GM18873 (cell line): Measurements from ENCODE around the gene TMED10.
"Not testable (repeated sequence)": the region's sequence is repeated elsewhere in the genome, so short reads cannot be mapped to it uniquely, and the experiment has no call there.

Experiments used
- ATAC-seq: cut with Tn5 transposase; IDR thresholded peaks from one replicate; pipeline ENCODE4 v1.9.1; 2021; ENCODE audit warnings: mild to moderate bottlenecking, moderate library complexity, moderate number of reproducible peaks; ENCODE audit not compliant: unreplicated experiment, low FRiP score

Gene TMED10

DNA sequence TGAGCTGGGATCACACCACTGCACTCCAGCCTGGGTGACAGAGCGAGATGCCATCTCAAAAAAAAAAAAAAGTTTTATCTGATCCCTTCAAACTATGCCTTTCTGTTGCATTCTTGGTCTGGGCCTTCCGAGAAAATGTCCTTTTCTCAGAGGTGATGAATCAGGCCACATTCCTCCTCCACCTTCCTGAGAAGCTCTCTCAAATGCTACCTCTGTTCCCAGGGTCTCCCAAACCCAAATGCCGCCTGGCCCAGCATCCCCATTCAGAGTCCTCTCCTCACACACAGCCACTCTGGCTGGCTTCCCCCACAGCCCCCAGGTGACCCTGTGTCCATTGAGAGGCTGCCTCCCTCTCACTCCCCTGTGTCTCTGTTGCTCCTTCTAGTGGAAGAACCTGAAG is 19.7 kb upstream of the TMED10 start:
- no peak for ATAC-seq

DNA sequence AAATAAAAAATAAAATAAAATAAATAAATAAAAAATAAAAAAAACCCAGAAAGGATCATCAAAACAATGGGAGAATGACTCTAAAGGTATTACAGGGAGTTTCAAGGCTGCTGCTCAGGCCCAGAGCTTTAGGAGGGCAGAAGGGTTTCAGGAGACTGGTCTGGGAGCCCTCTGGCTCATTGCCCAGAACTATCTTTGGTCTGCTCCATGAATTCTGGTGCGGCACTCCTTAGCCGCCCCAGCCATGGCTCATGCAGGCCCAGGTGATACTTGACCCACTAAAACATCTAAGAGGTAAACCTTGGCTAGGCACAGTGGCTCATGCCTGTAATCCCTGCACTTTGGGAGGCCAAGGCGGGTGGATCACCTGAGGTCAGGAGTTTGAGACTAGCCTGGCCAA is 14.7 kb upstream of the TMED10 start:
- ATAC-seq = no peak

DNA sequence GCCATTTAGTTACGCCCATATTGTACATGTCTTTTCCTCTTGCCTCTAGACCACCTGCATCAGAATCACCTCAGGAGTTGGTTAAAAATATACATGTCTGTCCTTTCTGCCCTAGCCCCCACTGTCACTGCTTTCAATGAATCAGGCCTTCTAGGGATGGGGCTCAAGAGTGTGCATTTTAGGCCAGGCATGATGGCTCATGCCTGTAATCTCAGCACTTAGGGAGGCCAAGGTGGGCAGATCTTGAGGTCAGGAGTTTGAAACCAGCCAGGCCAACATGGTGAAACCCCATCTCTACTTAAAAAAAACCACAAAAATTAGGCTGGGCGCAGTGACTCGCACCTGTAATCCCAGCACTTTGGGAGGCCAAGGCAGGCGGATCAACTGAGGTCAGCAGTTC is 13.6 kb upstream of the TMED10 start:
- no peak for ATAC-seq

DNA sequence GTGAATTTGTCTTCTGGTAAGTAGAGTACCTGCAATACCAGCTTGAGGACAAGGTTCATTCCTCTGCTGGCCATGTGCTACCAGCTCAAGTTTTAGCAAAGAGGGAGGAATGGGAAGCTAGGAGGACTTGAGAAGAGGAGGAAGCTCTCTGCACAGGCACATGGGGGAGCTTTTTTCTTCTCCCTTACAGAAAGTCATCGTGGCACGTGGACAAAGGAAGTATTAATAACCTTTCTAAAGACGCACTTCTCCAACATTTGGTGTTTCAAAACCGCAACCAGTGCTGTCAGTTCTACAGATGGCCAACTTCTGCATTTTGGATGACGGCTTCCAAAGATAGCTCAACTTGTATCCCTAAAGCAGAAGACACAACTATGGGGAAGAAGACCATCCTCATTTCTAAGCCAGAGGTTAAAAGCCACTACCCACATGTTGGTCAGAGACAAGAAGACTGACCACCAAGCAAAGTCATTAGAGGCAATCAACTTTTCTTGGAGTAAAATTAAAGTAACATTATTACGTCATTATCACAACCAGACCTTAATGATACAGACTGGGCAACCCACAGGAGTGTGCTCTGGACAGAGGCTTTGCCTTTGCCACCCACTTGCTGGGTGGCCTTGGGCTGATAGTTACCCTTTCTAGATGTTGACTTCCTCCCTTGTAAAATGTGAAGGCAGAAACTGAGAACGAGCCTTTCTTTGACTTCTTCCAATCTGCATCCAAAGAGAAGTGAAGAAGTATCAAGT is 12.3 kb upstream of the TMED10 start:
- ATAC-seq = no peak

DNA sequence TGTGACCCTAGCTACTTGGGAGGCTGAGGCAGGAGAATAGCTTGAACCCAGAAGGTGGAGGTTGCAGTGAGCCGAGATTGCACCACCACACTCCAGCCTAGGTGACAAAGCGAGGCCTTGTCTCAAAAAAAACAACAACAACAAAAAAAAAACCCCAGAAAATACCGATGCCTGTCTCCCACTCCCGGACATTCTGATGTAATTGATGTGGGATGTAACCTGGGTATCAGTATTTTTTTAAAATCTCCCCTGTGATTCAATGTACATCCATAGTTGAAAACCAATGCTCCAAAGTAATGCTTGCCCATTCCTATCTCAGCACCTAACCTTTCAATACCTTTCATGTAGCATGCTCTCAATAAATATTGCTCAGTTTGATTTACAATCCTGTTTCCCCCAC is 11.7 kb upstream of the TMED10 start:
- ATAC-seq = no peak

DNA sequence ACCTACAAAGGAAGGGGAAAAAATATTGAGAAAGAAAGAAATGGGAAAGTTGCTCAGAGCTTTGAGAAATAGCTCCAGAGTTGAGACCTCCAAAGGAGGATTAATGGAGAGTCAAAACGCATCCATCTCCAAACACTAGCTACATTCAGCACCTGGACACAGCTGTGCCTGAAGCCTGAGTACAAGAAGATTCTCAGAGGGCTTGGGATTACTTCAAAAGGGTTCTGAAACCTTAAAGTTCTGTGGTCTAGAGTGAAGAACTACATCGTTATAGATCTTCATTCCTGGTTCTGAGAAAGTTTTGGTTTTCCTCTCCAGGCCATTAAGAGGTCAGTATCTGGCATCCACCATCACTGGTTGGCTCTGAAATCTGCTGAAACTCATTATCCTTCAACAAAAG is 10.5 kb upstream of the TMED10 start:
- ATAC-seq = no peak

DNA sequence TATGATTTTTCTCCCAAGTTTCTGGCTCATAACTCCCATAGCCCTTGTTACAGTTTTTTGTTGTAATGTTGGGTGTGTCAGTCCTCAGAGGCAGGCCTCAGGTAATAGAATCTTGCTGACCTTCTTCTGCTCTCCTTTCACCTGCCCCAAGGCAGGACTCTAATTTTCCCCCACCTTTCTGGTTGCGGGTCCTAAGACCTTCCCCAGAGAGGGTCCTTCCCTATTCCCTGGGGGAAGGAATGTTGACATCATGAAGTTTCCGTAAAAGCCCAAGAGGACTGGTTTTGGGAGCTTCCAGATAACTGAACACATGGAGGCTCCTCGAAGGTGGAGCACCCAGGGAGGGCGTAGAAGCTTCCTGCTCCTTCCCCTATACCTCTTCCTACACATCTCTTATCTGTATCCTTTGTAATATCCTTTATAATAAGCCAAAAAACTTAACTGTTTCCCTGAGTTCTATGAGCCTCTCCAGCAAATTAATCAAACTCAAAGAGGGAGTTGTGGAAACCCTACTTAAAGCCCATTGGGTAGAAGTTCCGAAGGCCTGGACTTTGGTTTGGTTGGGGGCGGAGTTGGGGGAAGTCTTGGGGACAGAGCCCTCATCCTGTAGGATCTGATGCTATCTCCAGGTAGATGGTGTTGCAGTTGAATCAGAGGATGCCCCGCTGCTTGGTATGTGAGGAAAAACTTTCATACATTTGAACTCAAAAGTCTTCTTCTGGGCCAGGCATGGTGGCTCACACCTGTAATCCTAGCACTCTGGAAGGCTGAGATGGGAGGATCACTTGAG is 9.0 kb upstream of the TMED10 start:
- ATAC-seq = no peak

DNA sequence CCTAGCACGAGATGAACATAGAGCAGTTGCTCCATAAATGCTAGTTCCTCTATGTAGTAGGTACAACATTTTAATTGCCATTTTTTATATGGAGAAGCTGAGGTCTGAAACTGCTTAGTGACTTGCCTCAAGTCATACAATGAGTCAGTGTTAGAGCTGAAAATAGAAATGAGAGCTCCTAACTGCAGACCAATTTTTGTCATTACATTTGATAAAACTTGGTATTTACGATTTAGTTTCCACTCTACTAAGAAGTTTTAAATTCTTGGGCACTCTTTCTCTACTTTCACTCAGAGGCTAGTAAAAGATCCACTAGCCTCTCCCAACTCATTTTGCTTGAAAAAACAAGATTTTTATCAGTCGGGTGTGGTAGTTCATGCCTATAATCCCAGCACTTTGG is 8.1 kb upstream of the TMED10 start:
- ATAC-seq = no peak

DNA sequence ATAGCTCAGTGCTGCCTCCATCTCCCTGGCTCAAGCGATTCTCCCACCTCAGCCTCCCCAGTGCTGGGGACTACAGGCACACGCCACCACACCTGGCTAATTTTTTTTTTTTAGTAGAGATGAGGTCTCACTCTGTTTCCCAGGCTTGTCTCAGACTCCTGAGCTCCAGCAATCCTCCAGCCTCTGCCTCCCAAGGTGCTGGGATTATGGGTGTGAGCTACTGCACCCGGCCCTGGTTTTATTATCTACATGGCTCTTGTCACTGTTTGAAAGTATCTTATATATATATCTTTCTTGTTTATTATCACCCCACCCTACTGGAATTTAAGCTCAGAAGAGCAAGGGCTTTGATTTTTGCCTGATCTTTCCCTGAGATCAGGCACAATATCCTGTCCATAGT is 7.6 kb upstream of the TMED10 start:
- no peak for ATAC-seq

DNA sequence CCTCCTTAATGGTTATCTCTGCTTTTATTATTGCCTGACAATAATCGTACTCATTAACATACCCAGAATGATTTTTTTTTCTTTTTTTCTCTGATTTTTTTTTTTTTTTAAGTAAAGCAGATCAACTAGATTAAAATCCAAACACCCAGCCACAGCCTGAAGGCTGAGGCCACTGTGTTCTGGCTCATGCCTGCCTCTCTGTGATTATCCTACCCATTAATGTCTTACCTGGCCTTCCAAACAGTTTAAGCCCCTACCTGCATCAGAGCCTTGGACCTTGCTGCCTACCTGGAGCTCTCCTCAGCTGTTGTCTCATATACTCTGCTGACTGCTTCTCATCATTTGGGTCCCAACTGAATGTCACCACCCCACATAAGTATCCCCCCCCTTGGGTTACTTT is 6.8 kb upstream of the TMED10 start:
- no peak for ATAC-seq

DNA sequence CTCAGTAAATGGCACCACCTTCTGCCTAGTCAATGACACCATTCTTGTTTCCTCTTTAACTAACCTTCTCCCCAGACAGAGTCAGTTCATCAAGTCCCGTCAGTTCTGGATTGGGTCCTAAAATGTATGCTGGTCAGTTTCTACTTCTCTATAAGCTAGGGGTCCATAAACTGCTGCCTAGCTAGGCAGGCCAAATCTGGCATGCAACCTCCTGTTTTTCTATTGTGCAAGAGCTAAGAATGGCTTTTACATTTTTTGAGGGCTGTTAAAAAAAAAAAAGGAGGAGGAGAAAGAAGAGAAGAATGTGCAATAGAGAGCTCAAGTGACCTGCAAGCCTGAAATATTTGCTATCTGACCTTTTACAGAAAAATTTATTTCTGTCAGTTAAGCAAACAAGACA is 6.4 kb upstream of the TMED10 start:
- no peak for ATAC-seq

DNA sequence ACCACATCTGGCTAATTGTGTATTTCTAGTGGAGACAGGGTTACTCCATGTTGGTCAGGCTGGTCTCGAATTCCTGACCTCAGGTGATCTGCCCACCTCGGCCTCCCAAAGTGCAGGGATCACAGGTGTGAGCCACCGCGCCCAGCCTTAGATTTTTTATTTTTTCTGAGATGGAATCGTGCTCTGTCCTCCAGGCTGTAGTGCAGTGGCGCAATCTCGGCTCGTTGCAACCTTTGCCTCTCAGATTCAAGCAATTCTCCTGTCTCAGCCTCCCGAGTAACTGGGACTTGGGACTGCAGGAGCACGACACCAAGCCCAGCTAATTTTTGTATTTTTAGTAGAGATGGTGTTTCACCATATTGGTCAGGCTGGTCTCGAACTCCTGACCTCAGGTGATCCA is 5.8 kb upstream of the TMED10 start:
- not testable (repeated sequence) for ATAC-seq

DNA sequence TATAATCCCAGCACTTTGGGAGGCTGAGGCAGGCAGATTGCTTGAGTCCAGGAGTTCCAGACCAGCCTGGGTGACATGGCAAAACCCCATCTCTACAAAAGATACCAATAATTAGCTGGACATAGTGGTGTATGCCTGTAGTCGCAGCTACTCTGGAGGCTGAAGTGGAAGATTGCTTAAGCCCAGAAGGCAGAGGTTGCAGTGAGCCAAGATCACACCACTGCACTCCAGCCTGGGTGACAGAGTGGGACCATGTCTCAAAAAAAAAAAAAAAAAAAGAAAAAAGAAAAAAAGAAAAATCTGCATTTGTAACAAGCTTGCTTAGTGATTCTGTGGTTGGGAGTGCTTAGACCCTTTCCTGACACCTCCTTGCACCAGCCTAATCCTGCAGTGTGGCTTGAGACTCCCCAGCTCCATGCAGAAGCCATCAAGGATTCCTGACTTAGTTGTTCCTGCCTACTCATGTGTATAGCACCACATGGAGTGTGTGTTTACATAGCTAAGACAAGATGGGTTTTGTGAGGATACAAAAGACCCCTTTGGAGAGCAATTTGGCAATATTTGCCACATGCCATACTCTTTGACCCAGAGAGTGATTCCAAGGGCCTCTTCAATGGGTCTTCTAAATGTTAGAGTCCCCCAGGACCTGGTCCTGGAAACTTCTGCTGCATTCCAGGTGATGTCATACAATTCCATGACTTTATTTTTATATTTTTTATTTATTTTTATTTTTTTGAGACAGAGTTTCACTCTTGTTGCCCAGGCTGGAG is 5.1 kb upstream of the TMED10 start:
- ATAC-seq = no peak

DNA sequence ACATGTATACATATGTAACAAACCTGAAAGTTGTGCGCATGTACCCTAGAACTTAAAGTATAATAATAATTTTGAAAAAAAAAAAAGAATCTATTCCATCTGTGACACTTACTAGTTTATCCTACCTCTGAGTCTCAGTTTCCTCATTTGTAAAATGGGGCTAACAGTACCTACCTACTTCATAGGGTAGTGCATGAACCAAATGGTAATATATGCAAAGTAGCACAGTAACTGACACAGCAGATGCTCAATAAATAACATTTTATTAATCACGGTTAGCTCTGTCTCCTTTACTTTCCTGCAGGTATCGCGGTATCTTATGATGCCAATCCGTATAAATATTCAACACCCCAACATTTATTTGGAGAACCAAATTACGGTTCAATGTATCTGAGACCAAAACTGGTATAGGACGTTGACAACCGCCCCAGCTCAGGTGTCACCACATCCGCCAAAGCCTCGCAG is 703 bp downstream of the TMED10 start:
- ATAC-seq = peak; percentile 3

DNA sequence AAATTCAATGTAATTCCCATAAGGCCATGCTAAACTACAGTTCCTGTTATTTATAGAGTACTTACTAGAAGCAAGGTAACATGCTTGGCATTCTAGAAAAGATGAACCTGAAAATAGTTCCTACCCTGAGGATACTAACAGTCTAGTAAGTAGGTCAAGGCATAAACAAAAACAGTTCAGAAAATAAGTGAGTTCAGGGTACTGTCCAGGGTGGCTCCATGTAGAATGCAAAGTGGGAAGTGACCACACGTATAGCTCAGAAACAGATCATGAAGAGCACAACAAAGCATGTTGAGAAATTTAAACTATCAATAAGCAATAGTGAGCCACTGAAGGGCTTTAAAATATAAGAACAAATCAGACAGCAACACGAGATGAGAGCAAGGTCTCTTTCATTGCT is 2.3 kb downstream of the TMED10 start:
- no peak for ATAC-seq

DNA sequence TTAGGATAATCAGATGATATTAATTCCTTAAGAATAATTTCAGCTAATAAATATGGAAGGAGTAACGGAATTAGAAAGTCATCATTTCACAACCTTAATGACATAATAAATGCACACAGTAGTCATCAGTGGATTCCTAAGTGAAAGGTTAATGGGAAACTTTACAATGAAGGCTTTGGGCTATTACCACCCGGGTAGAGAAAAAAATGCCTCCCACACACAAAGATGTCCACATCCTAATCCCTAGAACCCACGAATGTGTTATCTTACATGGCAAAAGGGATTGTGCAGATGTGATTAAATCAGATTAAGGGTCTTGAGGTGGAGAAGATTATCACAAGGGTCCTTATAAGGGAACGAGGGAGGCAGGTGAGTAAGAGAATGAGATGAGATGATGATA is 5.6 kb downstream of the TMED10 start:
- ATAC-seq = no peak

DNA sequence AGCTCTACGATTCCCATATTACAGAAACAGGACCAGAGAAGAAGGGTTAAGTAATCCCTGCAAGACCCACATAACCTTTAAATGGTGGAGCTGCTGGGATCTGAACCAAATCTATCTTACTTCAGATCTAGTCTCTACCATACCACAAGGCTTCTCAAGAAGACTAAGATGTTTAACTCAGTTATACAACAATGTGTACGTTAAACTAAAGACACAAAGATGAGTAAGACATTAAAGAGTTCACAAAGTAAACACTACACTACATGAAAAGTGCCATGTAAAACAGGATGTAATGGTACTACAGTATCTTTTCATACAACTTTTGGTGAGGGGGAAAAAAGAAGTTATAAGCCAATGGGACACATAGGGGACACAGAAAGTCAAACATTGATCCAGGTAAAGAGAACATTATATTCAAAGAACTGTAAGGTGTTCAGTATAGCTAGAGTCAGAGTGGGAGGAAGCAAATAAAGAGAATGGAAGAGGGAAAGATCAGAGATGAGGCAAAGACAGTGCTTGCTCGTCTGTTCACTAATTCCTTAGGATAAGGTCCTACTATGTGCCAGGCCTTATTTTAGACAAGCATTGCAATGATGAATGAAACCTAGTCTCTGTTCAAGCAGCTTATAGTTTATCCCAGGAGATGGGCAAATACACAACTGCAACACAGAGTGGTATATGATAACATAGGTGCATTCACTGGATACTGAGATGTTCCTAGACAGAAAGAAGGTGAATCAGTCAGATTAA is 7.7 kb downstream of the TMED10 start:
- ATAC-seq = no peak

DNA sequence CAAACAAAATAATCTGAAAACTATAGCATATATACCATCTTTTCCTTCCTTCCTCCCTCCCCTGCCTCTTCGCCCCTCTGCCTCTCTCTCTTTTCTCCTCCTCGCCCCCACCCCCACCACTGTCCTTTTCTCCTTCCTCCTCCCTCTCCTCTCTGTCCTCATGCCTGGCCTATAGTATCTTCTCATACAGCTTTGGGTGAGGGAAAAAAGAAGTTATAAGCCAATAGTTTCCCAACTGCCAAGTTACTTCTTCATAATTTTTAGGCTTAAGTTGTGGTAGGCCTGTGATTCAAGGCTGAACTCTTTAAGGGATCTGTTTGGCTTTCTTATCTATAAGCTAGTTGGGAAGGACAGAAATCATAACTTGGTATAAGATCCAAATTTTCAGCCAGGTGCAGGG is 9.1 kb downstream of the TMED10 start:
- no peak for ATAC-seq

DNA sequence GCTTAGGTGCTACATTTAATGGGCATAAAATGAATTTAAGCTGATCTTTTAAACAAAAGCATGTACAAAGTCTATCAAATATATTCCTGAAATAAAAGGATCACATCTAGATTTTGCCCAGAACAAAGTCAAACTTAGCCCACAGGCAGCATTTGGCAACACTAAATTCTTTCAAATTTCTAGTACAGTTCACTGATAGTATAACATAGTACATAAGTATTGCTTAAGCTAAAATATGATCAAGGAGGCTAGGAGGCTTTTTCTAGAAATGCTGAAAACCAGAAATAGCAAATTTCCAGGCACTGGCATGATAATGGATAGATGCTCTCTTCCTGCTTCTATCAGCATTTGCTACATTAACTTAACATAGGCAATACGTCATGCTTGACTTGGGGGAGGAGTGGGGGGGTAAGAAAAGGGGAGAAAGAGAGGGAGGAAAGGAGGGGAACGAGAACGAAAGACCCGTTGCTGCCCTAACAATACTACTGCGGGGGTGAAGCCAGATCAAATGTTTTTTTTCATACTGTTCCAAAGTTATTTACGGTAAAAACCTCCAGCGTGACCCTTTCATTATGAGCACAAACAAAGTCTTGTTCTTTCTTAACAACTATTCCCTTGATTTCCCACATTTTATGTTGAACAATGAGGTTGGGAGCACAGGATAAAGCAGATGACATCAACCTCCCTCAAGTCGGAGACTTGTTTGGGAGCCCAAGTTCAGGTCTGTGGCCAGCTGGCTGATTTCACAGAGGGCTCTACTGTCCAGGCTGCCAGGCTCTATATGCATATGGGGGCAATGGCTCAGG is 10.6 kb downstream of the TMED10 start:
- no peak for ATAC-seq

DNA sequence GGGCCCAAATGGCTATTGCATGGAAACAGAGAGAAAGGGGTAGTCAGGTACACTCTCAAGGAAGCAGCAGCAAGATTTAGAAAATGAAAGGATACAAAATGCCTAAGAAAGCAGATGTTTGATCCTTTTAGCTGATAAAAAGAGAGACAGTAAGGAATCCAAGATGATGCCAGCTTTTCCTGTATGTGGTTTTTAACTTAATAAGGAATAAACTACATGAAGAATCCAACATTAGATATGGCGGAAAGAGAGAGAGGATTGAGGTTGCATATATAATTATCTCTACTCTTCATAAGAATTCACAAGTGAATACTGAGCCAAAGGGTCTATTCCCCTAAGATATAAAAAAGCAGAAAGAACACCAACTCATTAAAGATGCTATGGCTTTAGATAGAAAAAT is 11.6 kb downstream of the TMED10 start:
- ATAC-seq = no peak
